Hair follicle dermal papilla cell (primary cell): ENCODE results near the gene CYCS. TPM values are rescaled to one million over a fixed set of nuclear protein-coding genes. Genes with fewer than 3 reads are reported as not detected.

ENCODE experiments used
- total RNA-seq: library from RNA; depleted of rRNA; stranded (reverse); fragments of >200 nt; gene quantifications from 2 replicates; pipeline ENCODE4 v1.2.3, GENCODE V29; 2012

Gene CYCS
- total RNA-seq = 20.9 and 21.9 TPM in 2 replicates

DNA sequence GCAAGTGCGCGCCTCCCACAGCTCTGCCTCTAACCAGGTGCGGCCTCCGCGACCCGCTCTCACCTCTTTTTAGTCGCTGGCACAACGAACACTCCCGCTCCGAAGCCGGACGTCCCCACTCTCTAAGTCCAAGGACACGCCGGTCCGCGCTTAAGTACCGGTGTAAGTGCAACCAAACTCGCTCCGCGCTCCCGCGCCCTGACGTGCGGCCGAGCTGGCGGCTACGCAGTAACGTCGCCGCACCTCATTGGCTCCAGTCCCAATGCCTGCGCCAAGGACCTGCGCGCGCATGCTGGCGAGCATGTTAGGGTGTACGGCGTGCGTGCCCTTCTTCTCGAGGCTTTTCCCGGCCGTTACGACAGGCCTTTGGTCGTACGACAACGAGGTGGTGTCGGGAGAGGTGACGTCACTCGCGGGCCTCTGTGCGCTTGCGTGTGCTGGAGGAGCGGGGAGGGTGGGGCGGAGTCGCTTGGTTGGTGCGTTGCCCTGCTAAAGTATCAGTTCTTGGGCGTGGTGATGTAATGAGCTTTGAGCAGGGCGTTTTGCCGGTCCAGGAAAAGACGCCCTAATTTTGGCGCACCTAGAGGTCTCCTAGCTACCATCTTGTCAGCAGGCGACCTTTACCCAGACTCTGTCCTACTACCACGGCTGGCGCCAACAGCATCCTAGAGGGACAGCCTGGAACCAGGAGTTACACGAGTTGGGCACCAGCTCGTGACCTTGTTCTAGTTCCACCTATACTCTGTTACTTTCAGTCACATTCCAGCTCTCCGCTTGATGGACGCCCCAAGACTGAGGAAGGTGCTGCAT, at the start of gene CYCS:
CYCS (minus strand) TSS at position 124 of the 810 bp plus-strand sequence. CDS start 1,141 bp downstream, outside the sequence.

Other genes with a start within 250 kb of the CYCS start
- gene OSBPL3, start 145.1 kb downstream of the CYCS start, total RNA-seq = 53.4 and 56.2 TPM in 2 replicates
- gene NPVF, start 103.2 kb upstream of the CYCS start, total RNA-seq = not detected in 2 replicates